IMR-90 (cell line): ENCODE results near the gene CAMK2B.

Experiments
- CEBPB ChIP-seq: IDR thresholded peaks from 2 replicates; pipeline ENCODE4 v1.6.1; 2012; ENCODE audit warnings: low read depth, low read length, improper control_type of control experiment
- CTCF ChIP-seq: conservative IDR thresholded peaks from 2 replicates; pipeline ENCODE4 v1.5.1; 2012; ENCODE audit warnings: mild to moderate bottlenecking, low read depth, low read length, improper control_type of control experiment
- ELK1 ChIP-seq: fragments of 150-350 bp; IDR thresholded peaks from 2 replicates; pipeline ENCODE4 v1.6.1; 2016; ENCODE audit warnings: low read depth, mild to moderate bottlenecking, low read length, moderate library complexity, borderline replicate concordance
- MAFK ChIP-seq: IDR thresholded peaks from 2 replicates; pipeline ENCODE4 v1.6.1; 2012; ENCODE audit warnings: low read depth, low read length, improper control_type of control experiment
- MAZ ChIP-seq: IDR thresholded peaks from 2 replicates; pipeline ENCODE4 v1.6.1; 2012; ENCODE audit warnings: low read depth, mild to moderate bottlenecking, low read length, improper control_type of control experiment, moderate library complexity, borderline replicate concordance
- MXI1 ChIP-seq: IDR thresholded peaks from 2 replicates; pipeline ENCODE4 v1.6.1; 2012; ENCODE audit warnings: low read depth, mild to moderate bottlenecking, low read length, moderate library complexity, borderline replicate concordance
- POLR2A ChIP-seq: IDR thresholded peaks from 2 replicates; pipeline ENCODE4 v1.6.1; 2012; ENCODE audit warnings: mild to moderate bottlenecking, low read depth, low read length
- RAD21 ChIP-seq: IDR thresholded peaks from 2 replicates; pipeline ENCODE4 v1.6.1; 2012; ENCODE audit warnings: low read length, improper control_type of control experiment
- RCOR1 ChIP-seq: IDR thresholded peaks from 2 replicates; pipeline ENCODE4 v1.6.1; 2012; ENCODE audit warnings: mild to moderate bottlenecking, low read length, improper control_type of control experiment; ENCODE audit not compliant: insufficient replicate concordance
- SMC3 ChIP-seq: fragments of 150-350 bp; IDR thresholded peaks from 2 replicates; pipeline ENCODE4 v1.6.1; 2016; ENCODE audit warnings: low read depth, mild to moderate bottlenecking, antibody characterized with exemption, low read length, moderate library complexity
- USF2 ChIP-seq: fragments of 150-350 bp; IDR thresholded peaks from 2 replicates; pipeline ENCODE4 v1.6.1; 2017; ENCODE audit warnings: mild to moderate bottlenecking, antibody characterized with exemption, low read length, low read depth

- TF ChIP-seq POLR2A = no peak
- no peak for TF ChIP-seq RAD21
- TF ChIP-seq CTCF = no peak
- TF ChIP-seq ELK1 = no peak
- TF ChIP-seq RCOR1 = no peak
- no peak for TF ChIP-seq CEBPB
- TF ChIP-seq MAFK = no peak
- no peak for TF ChIP-seq MXI1
- no peak for TF ChIP-seq SMC3
- TF ChIP-seq USF2 = no peak
- no peak for TF ChIP-seq MAZ
Observed at GRCh38 chr7:44336491-44336890, 11.1 kb upstream of the CAMK2B start.
